HuH-7.5 (cell line): Measurements from ENCODE around the gene NKIRAS2.
A peak's percentile ranks its signal among the peaks of the same experiment; 100 is the strongest.
"Not testable (repeated sequence)": the region's sequence is repeated elsewhere in the genome, so short reads cannot be mapped to it uniquely, and the experiment has no call there.

Experiments
- DNase-seq: peaks from one replicate; pipeline ENCODE4 v3.0.0; 2011; ENCODE audit warnings: low spot score

NKIRAS2 gene

DNA sequence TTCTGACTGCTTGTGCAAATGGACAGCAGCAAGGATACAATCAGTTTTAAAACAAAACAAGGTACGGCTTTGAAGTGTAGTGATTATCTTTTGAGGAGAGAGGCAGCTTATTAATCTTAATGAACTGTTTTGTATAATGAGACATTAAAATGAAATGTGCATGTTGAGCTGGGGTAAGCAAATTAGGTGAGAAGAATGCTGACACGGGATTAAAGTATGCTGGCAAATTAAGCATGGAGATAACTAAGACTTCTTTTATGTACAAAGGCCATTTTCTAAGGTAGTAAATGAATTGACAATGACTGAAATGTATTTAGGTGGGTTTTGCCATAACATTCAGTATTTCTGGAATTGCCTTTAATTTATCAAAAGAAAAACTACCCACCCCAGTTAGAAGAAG is 21.4 kb upstream of the NKIRAS2 start:
- DNase-seq = no peak

DNA sequence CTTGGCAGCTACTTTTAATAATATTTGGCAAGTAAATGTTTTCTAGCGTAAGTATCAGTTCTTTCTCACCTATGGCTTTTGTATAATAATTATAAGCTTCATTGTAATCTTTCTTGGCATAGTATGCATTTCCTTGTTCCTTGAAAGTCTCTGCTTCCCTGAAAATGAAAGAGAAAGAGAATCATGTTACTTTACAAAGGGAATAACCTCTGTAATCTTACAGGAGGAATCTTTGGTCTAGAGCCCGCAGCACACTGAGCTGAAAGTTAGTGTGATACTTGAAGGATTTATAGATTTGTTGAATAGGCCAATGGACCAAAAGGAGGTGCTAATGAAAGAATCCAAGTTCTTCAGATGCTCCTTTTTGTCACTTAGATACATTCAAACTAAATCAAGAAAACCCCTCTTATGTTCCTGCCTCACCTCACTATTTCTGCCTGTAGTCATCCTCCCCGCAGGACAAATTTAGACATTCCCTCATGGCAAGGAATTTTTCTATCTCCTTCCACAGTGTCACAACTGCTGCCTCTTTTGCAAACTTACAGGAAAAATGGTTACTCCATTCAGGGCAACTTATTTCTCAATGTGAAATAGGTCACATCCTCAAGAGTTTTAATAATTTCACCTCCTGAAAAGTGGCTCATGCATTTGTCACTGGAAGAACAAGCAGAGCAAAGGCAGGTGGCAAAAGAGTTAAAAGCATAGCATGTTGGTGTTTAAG is 19.3 kb upstream of the NKIRAS2 start:
- DNase-seq = no peak

DNA sequence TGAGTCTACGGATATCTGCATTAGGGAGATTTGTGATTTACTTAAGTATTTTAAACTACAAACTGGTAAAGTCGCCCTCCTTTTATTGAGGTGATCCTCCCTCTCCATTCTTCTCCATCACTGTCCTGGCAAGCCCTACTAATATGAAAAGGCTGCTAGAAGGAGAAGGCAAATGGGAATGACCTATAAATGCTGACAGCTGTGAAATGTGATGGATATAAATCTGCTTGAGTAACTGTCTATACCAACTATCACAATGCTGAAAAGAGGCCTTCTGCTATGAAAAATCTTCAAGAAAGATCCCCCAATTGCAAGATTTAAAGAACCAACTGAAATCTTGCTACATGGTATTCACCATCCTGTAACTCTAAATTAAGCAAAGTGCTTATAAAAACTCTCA is 18.2 kb upstream of the NKIRAS2 start:
- DNase-seq = no peak

DNA sequence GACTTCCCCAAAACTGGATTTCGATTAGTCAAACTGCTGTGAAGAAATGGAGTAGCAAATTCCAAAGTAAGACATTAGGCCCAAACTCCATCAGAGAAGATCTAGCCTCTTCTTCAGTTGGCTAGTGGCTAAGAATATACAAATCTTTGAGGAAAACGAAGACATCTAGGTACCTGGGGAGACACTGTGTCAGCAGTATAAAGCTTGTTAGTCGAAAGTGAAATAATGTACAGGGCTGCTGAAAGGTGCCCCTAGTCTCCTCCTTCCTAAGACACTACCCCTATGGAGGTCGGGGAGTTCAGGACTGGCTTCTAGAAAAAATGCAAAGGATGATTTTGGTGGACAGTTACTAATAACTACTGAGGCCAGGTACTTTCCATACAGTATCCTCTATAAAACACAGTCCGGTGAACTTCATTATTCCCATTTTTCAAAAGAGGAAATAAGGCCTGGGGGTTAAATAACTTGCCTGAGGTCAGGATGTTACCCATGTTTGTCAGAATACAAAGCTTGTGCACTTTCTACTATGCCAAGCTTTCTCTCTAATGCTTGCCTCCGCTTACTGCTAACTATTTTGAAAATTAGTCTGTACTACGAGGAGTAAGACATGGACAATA is 17.6 kb upstream of the NKIRAS2 start:
- no peak for DNase-seq

DNA sequence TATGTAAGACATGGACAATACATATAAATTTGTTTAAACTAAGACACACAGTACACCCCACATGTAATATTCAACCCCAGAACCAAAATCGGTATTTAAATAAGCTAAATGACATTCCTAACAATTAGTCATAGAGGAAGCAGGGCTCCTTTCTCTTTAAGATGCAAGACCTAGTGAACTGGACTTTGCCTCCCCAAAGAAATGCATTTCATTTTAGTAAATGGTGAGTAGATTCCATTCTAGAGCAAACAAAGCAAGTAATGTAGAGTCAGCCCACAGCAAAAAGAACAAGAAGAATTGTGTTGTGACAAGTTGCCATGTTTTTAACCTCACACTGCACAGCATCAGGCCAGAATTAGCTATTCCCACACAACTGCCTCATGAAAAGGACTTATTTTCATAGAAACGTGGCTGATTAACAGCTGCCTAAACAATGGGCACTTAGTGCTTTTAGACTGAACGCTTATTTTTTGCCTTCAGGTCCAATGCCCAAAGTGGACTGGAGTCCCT is 17.0 kb upstream of the NKIRAS2 start:
- no peak for DNase-seq

DNA sequence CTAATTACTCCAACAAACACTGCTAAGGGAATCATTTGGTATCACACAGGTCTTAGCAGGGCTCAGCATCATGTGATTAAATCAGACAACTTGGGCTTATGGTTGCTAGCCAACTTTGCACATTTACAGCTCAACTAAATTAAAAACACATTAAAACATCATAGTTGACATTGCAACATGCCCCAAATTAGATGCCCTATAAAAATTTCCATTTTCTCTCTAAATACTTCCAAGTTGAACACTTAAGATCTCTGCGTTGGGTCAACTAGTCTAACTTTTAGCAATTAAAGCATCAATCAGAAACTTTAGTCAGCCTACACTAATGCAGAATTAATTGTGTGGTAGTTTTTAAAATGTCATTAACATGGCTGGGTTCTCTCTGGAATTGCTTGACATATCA is 14.7 kb upstream of the NKIRAS2 start:
- no peak for DNase-seq

GRCh38 chr17:42009170-42009569 is 10.7 kb upstream of the NKIRAS2 start:
- DNase-seq = no peak

DNA sequence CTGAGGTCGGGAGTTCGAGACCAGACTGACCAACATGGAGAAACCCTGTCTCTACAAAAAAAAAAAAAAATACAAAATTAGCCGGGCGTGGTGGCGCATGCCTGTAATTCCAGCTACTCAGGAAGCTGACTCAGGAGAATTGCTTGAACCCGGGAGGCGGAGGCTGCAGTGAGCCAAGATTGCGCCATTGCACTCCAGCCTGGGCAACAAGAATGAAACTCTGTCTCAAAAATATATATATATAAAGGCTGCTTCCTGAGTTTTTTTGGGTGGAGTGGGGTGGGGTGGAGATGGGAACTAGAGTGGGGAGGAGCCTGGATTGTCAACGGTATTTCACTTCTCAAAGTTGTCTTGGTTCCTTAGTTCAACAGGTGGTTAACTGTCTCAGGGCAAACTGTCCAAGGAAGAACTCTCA is 9.6 kb upstream of the NKIRAS2 start:
- not testable (repeated sequence) for DNase-seq

- no peak for DNase-seq
These were observed 8.9 kb upstream of the NKIRAS2 start for GRCh38 chr17:42010898-42011516.

DNA sequence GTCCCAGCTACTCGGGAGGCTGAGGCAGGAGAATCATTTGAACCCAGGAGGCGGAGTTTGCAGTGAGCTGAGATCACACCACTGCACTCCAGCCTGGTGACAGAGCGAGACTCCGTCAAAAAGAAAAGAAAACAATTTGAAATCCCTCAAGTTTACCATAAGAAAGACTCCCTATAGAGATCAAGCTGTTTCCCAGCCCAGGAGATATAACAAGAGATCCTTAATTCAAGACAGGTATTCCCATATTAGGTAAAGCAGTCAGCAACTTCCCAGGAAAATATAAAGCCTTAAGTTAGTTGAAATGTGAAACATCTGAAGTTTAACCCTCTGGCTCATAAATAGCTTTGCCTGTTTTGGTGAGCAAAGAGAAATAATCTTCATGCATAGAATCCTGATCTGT is 7.5 kb upstream of the NKIRAS2 start:
- DNase-seq = not testable (repeated sequence)

DNA sequence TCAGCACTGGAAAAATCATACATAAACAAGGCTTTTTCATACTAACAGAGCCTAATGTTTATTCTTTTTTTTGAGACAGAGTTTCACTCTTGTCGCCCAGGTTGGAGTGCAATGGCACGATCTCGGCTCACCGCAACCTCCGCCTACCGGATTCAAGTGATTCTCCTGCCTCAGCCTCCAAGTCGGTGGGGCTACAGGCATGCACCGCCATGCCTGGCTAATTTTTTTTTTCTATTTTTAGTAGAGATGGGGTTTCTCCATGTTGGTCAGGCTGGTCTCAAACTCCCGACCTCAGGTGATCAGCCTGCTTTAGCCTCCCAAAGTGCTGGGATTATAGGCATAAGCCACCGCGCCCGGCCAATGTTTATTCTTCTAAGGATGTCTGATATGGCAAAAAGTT is 6.2 kb upstream of the NKIRAS2 start:
- not testable (repeated sequence) for DNase-seq

DNA sequence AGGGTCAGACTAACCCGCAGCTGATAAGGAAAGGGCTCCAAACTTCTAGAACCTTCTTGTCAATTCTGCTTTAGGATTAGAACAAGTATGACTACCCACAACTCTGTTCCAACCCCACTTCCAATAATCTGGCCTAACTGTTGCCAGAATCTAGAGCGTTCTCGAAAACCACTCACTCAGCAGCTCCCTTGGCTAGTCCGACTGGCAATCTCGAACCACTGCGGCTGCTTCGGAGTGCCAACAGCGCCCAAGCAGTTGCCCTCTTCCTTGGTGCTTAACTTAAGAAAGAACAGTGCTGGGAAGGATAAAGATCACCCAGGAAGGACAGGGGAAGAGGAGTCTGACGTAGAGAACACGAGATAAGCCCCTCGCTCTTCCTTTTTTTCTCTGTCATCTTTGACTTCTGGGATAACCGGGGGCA is 3.5 kb upstream of the NKIRAS2 start:
- no peak for DNase-seq

DNA sequence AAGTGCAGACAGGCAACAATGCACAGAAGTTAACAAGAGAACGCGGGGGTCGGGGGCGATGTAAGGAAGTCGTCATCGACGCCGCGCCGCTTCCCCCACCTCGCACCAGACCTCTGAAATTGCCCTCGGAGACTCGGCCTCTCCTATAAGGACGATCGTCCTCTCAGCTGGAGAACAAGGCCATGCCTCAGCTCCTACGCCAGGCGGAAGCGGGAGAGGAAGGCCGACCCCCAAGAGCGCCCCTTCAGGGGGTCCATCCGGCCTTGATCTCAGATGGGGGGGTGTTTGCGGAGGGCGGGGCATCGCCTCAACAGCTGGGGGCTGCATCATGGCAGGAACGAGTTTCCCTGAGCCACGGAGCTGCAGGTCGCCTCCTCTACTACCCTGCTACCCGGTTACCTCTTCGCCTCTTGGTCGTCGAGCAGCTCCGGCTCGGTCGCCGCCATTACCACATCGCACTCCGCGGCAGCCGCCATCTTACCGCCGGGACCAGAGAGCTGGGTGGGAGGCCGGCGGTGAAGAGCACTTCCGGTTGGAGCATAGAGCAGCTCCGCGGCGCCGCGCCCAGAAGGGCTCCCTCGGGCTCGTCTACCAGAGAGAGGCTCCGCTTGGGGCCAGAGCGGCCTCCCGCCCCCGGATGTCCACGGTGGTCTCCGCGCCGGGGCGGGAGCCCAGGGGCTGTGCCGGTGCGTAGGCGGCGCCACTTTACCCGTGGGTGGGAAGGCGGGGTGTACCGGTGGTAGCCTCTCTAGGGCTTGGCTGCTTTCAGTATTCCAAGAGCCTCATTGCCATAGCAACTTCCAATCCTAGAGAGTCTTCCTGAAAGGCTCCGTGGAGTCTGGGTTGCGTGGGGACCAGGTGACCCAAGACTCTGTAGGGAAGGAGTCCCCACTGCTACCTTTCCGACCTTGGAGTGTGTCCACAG is 2.7 kb upstream of the NKIRAS2 start, which contains the start of gene DNAJC7:
TSS of gene DNAJC7 (minus strand) at position 499 of the 925 bp plus-strand sequence. CDS start at position 476, 23 bp downstream.
- DNase-seq = peak; percentile 86

- DNase-seq = no peak
These were observed 2.1 kb upstream of the NKIRAS2 start for GRCh38 chr17:42017866-42018200.

- no peak for DNase-seq
These were observed 1.6 kb upstream of the NKIRAS2 start for GRCh38 chr17:42018339-42018738.

- no peak for DNase-seq
These were observed 902 bp upstream of the NKIRAS2 start for GRCh38 chr17:42018988-42019387.

GRCh38 chr17:42020845-42021244 is 955 bp downstream of the NKIRAS2 start:
- not testable (repeated sequence) for DNase-seq

DNA sequence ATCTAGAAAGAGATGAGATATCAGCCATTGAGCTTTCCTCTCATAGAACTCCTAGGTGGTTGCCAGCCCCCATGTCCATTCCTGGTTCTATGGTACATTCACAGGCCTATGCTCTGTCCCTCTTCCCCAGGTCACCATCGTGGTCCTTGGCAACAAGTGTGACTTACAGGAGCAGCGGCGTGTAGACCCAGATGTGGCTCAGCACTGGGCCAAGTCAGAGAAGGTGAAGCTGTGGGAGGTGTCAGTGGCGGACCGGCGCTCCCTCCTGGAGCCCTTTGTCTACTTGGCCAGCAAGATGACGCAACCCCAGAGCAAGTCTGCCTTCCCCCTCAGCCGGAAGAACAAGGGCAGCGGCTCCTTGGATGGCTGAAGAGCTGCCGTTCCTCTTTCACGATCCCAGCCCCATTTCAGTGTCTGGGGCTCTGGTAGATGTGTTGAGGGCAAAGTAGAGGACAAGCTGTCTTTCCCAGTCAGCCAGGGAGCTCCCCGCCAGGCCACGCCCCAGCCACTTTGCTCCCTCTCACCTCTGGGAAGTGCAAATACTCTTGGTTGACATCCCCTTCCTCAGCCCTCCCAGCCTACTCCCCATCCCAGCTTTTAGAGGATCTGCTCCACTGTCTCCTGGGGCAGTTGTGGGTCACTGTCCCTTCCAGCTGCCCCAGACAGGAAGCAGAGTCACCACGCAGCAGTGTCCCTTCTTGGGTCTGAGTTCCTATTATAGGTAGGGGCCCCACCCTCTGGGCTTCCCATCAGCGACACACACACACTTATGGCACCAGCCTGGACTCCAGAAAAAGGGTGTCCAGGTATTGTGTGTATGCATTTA is 3.8 kb downstream of the NKIRAS2 start:
- no peak for DNase-seq

DNA sequence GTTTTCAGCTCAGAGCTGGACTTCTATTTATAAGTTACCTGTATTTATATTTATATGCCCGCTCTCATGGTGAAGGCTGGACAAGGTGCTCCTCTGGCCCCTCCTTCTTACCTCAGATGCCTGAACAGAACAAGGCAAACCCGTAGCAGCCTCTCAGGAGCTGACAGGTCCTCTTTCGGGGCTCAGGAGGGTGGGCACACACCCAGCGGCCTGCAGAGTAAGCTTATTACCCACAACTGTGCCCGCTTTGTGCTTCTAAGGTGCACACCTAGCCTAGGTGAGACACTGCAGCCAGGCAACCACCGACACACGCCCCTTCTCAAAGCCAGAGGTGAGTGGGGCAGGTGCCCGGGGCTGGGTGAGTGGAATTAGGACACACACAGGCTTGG is 5.3 kb downstream of the NKIRAS2 start:
- no peak for DNase-seq

- DNase-seq = no peak
These were observed 6.0 kb downstream of the NKIRAS2 start for GRCh38 chr17:42025936-42026335.
